Measurements from ENCODE around the gene ZBTB8OS.
"Not testable (repeated sequence)": the region's sequence is repeated elsewhere in the genome, so short reads cannot be mapped to it uniquely, and the experiment has no call there.

Gene ZBTB8OS

DNA sequence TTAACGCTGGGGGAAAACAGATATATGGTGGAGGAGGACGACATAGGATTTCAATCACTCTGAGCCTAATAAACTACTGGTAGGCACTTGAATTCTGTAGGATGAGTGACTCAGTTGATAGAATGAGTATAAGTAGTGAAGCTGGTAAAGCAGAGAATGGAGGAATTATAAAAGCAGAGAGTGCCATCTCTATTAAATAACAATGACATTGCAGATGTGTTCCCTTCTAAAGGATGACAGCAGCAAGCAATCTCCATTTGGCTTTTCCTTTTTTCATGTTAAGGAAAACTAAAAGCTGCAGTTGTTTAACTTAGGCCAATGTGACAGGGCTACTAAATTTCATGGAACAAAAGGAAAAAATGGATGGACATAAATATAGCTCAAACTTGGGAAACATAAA lies 17.5 kb downstream of the ZBTB8OS start:
- no peak for DNase-seq (ENCODE audit: low read depth)
- no peak for TF ChIP-seq CTCF (conservative IDR thresholded peaks at IDR 0.05; ENCODE audit: control insufficient read depth, insufficient read depth, low read depth, low read length)
- no peak overlapping the region for H3K4me3 ChIP-seq (ENCODE audit: control insufficient read depth, low read depth, low read length)

GRCh38 chr1:32630173-32630572 lies 20.2 kb downstream of the ZBTB8OS start:
- not testable (repeated sequence) for DNase-seq (ENCODE audit: low read depth); H3K4me3 ChIP-seq (ENCODE audit: control insufficient read depth, low read depth, low read length)

GRCh38 chr1:32627596-32628162 lies 22.7 kb downstream of the ZBTB8OS start:
- TF ChIP-seq CTCF (conservative IDR thresholded peaks at IDR 0.05; ENCODE audit: control insufficient read depth, insufficient read depth, low read depth, low read length) = no peak
- H3K4me3 ChIP-seq (ENCODE audit: control insufficient read depth, low read depth, low read length) = no peak overlapping the region
- no peak for DNase-seq (ENCODE audit: low read depth)

- no peak for DNase-seq (ENCODE audit: low read depth)
- H3K4me3 ChIP-seq (ENCODE audit: control insufficient read depth, low read depth, low read length) = no peak overlapping the region
- TF ChIP-seq CTCF (conservative IDR thresholded peaks at IDR 0.05; ENCODE audit: control insufficient read depth, insufficient read depth, low read depth, low read length) = no peak
Observed at GRCh38 chr1:32626176-32626575, 24.2 kb downstream of the ZBTB8OS start.

DNA sequence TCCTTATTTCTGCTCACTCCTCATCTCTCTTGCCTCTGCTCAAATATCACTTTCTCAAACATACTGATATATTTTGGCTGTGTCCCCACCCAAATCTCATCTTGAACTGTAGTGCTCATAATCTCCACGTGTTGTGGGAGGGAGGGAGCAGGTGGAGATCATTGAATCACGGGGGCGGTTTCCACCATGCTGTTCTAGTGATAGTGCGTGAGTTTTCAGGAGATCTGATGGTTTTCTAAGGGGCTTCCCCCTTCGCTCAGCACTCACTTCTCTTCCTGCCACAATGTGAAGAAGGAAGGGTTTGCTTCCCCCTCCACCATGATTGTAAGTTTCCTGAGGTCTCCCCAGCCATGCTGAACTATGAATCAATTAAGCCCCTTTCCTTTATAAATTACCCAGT lies 26.6 kb downstream of the ZBTB8OS start:
- no peak for DNase-seq (ENCODE audit: low read depth)
- no peak overlapping the region for H3K4me3 ChIP-seq (ENCODE audit: control insufficient read depth, low read depth, low read length)
- TF ChIP-seq CTCF (conservative IDR thresholded peaks at IDR 0.05; ENCODE audit: control insufficient read depth, insufficient read depth, low read depth, low read length) = no peak

DNA sequence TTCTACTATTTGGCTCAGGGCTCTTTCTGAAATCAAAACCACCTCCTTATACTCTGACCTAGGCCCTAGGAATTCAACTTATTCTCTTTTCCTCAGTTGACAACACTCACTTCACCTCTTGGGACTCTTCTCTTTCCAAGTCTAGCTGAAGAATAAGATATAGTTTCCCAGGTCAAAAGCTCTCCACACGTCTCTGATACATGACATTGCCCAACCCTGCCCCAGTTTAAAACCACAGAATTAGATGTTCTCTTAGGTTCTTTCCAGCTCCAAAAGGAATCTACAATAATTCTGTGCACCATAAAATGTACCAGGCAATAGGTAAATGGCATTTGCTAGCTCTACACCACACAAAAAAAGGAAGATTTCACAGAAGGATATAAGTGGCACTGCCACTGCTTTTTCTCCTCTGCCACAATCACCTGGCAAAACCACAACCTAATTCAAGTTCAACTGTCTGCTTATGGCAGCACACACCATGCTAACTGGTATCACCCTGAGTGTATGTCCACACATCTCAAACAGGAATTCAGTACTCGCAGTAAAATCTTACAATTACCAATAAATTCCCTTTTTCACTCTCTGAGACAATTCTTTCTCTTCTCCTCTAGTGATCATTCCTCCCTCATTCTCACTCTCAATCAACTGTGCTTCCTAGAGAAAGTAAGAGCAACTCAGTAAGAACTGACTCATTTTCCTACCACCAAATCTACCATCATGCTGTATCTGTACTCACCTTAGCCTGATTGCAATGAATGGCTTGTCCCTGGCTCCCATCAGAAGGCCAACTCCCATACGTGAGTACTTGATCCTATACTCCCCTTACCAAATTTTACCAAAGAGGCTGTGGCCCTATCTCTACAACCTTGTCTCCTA lies 27.3 kb downstream of the ZBTB8OS start:
- TF ChIP-seq CTCF (conservative IDR thresholded peaks at IDR 0.05; ENCODE audit: control insufficient read depth, insufficient read depth, low read depth, low read length) = no peak

GRCh38 chr1:32622205-32622604 lies 28.1 kb downstream of the ZBTB8OS start:
- no peak for DNase-seq (ENCODE audit: low read depth)
- TF ChIP-seq CTCF (conservative IDR thresholded peaks at IDR 0.05; ENCODE audit: control insufficient read depth, insufficient read depth, low read depth, low read length) = no peak
- no peak overlapping the region for H3K4me3 ChIP-seq (ENCODE audit: control insufficient read depth, low read depth, low read length)

More for the DNA sequence above, 27.3 kb downstream of the ZBTB8OS start:
- DNase-seq (ENCODE audit: low read depth) = no peak
- no peak overlapping the region for H3K4me3 ChIP-seq (ENCODE audit: control insufficient read depth, low read depth, low read length)
